Trophoblast cell (in vitro differentiated cells and primary cell): Measurements from ENCODE around the gene VPS13C.

ENCODE experiments used
- DNase-seq, 2 donors: peaks; one replicate each; pipeline ENCODE4 v3.0.0-alpha.2; 2016
- H2AFZ ChIP-seq: 2 replicates; pipeline ENCODE4 v1.6.1; 2013; ENCODE audit warnings: low read length, moderate library complexity, mild to moderate bottlenecking; ENCODE audit not compliant: insufficient read depth, poor library complexity
- H2AK5ac ChIP-seq: 2 replicates; pipeline ENCODE4 v1.6.1; 2013; ENCODE audit warnings: mild to moderate bottlenecking, low read length
- H2BK120ac ChIP-seq: 2 replicates; pipeline ENCODE4 v1.6.1; 2013; ENCODE audit warnings: low read length, mild to moderate bottlenecking, moderate library complexity; ENCODE audit not compliant: insufficient read depth, poor library complexity
- H2BK12ac ChIP-seq: 2 replicates; pipeline ENCODE4 v1.6.1; 2013; ENCODE audit warnings: mild to moderate bottlenecking, low read length, moderate library complexity
- H2BK5ac ChIP-seq: 2 replicates; pipeline ENCODE4 v1.6.1; 2013; ENCODE audit warnings: low read length, low read depth, moderate library complexity, mild to moderate bottlenecking; ENCODE audit not compliant: poor library complexity
- H3K14ac ChIP-seq: 2 replicates; pipeline ENCODE4 v1.6.1; 2013; ENCODE audit warnings: mild to moderate bottlenecking, low read length
- H3K18ac ChIP-seq: 2 replicates; pipeline ENCODE4 v1.6.1; 2013; ENCODE audit warnings: mild to moderate bottlenecking, low read length
- H3K23ac ChIP-seq: 2 replicates; pipeline ENCODE4 v1.6.1; 2013; ENCODE audit warnings: low read length
- H3K27ac ChIP-seq: 2 replicates; pipeline ENCODE4 v1.5.1; 2013; ENCODE audit warnings: low read depth, mild to moderate bottlenecking, inconsistent platforms, low read length, moderate library complexity
- H3K27me3 ChIP-seq: 2 replicates; pipeline ENCODE4 v1.6.1; 2013; ENCODE audit warnings: inconsistent platforms, mild to moderate bottlenecking, low read length, moderate library complexity; ENCODE audit not compliant: insufficient read depth
- H3K36me3 ChIP-seq, 2 experiments: 1 replicate in 1 of 2; 2 replicates in 1 of 2; pipeline ENCODE4 v1.6.1; 2013; ENCODE audit warnings: low read length in 2 of 2, mild to moderate bottlenecking in 2 of 2, moderate library complexity in 1 of 2; ENCODE audit not compliant: insufficient read depth in 2 of 2, control insufficient read depth in 1 of 2
- H3K4ac ChIP-seq: 2 replicates; pipeline ENCODE4 v1.6.1; 2013; ENCODE audit warnings: low read depth, mild to moderate bottlenecking, low read length, moderate library complexity
- H3K4me1 ChIP-seq, 2 experiments: 1 replicate in 1 of 2; 2 replicates in 1 of 2; pipeline ENCODE4 v1.6.1; 2013; ENCODE audit warnings: low read length in 2 of 2, mild to moderate bottlenecking in 2 of 2, moderate library complexity in 1 of 2; ENCODE audit not compliant: insufficient read depth in 2 of 2, control insufficient read depth in 1 of 2
- H3K4me2 ChIP-seq: 2 replicates; pipeline ENCODE4 v1.6.1; 2013; ENCODE audit warnings: inconsistent platforms, mild to moderate bottlenecking, low read length, moderate library complexity
- H3K4me3 ChIP-seq: 2 replicates; pipeline ENCODE4 v1.5.1; 2013; ENCODE audit warnings: mild to moderate bottlenecking, low read depth, low read length, inconsistent platforms
- H3K79me1 ChIP-seq: one replicate; pipeline ENCODE4 v1.6.1; 2013; ENCODE audit warnings: low read length
- H3K79me2 ChIP-seq: 2 replicates; pipeline ENCODE4 v1.6.1; 2013; ENCODE audit warnings: low read length, mild to moderate bottlenecking; ENCODE audit not compliant: control insufficient read depth, insufficient read depth, poor library complexity
- H3K9ac ChIP-seq: 2 replicates; pipeline ENCODE4 v1.6.1; 2013; ENCODE audit warnings: mild to moderate bottlenecking, low read length
- H3K9me3 ChIP-seq: 2 replicates; pipeline ENCODE4 v1.6.1; 2013; ENCODE audit warnings: low read depth, mild to moderate bottlenecking, control low read depth, inconsistent platforms, low read length; ENCODE audit not compliant: insufficient read depth
- H4K12ac ChIP-seq: 2 replicates; pipeline ENCODE4 v1.6.1; 2013; ENCODE audit warnings: low read depth, mild to moderate bottlenecking, low read length, moderate library complexity
- H4K8ac ChIP-seq: 2 replicates; pipeline ENCODE4 v1.6.1; 2013; ENCODE audit warnings: low read depth, mild to moderate bottlenecking, low read length, moderate library complexity
- H4K91ac ChIP-seq: one replicate; pipeline ENCODE4 v1.6.1; 2013; ENCODE audit warnings: low read depth, mild to moderate bottlenecking, low read length, moderate library complexity
- WGBS: extraction: QIAGEN DNeasy Blood & Tissue Kit; methylation state at CpG from one replicate; pipeline ENCODE4 v1.1.7; 2013; ENCODE audit warnings: missing lambda C conversion rate; ENCODE audit not compliant: insufficient read length, insufficient coverage; ENCODE audit errors: extremely low coverage; 5-methylcytosine and 5-hydroxymethylcytosine counted together

Gene VPS13C

DNA sequence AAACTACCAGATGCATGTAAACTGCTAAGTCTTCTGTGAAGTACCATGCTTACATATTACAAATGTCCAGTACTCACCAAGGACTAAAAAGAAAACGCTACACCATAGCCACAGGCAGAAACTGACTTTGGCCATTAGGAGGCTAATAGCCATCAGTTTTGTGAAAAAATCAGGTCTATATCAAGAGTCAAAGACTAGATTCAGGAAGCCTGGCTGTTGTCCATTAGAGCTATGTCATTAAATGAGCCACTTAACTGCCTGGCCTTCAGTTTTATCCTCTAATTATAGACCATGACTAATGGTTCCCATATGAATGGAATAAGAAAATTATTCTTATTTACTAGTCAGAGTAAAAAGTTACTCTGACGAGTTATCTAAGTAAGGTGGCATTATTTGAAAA is 144.1 kb downstream of the VPS13C start:
- Histone ChIP-seq H3K14ac (no peak overlapping the region), H3K79me2 (no peaks in the 10 kb centered on the region), H4K8ac (no peak overlapping the region)

DNA sequence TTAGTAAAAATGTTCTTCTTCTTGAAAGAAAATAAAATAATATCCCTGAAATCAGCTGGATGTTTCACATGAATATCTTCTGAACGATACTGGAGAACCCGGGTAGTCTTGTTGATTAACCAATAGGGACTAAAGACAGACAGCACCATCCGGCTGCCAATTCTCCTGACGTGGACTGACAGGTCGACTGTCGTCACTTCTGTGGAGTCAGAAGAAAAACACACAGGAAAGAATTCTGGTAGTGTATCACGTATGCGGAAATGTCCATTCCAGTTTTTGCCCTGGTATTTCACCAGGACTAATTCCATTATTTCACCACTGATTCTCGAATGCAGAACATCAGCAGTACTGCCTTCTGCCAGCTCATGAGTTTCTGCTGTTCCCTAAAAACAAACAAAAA is 144.6 kb downstream of the VPS13C start:
- H3K14ac ChIP-seq = no peak overlapping the region
- no peak overlapping the region for H4K12ac ChIP-seq
- no peak overlapping the region for H3K4me3 ChIP-seq
- no peaks in the 10 kb centered on the region for H3K4me1 ChIP-seq
- no peaks in the 10 kb centered on the region for H3K79me1 ChIP-seq
- H2BK5ac ChIP-seq = no peak overlapping the region
- no peak overlapping the region for H3K9ac ChIP-seq
- H3K4me2 ChIP-seq = no peak overlapping the region
- no peak overlapping the region for H2BK120ac ChIP-seq
- DNase-seq = no peak
- H4K91ac ChIP-seq = no peak overlapping the region
- no peak overlapping the region for H3K4ac ChIP-seq
- no peaks in the 10 kb centered on the region for H3K9me3 ChIP-seq
- peaks cover 2 to 3% of the 10 kb centered on the region in 2 experiments for H3K36me3 ChIP-seq
- no peaks in the 10 kb centered on the region for H3K79me2 ChIP-seq
- no peak overlapping the region for H2AFZ ChIP-seq
- no peak overlapping the region for H2BK12ac ChIP-seq
- H3K18ac ChIP-seq = no peak overlapping the region
- no peak overlapping the region for H2AK5ac ChIP-seq
- H4K8ac ChIP-seq = no peak overlapping the region
- no peak overlapping the region for H3K27ac ChIP-seq
- no peaks in the 10 kb centered on the region for H3K27me3 ChIP-seq
- WGBS = no CpG with 5 or more reads among the region's 9 CpGs
- no peak overlapping the region for H3K23ac ChIP-seq

More for the DNA sequence above, 144.1 kb downstream of the VPS13C start:
- Histone ChIP-seq H3K4me2 (no peak overlapping the region), H3K4me1 (no peaks in the 10 kb centered on the region), H2BK5ac (no peak overlapping the region), H3K27ac (no peak overlapping the region), H3K4ac (no peak overlapping the region), H2BK12ac (no peak overlapping the region), H3K9ac (no peak overlapping the region), H2AK5ac (no peak overlapping the region), H4K91ac (no peak overlapping the region), H2BK120ac (no peak overlapping the region), H3K27me3 (no peaks in the 10 kb centered on the region), H2AFZ (no peak overlapping the region), H4K12ac (no peak overlapping the region), H3K23ac (no peak overlapping the region), H3K36me3 (peaks cover 2 to 3% of the 10 kb centered on the region in 2 experiments), H3K4me3 (no peak overlapping the region), H3K79me1 (no peaks in the 10 kb centered on the region), H3K18ac (no peak overlapping the region), H3K9me3 (no peaks in the 10 kb centered on the region)
- no CpG with 5 or more reads among the region's 2 CpGs for WGBS
- DNase-seq = no peak

- no peaks in the 10 kb centered on the region for H3K4me1 ChIP-seq
- no peak overlapping the region for H2BK120ac ChIP-seq
- no peak overlapping the region for H3K4ac ChIP-seq
- no peaks in the 10 kb centered on the region for H3K79me1 ChIP-seq
- no peak overlapping the region for H3K14ac ChIP-seq
- no peak overlapping the region for H3K18ac ChIP-seq
- no peak overlapping the region for H3K4me2 ChIP-seq
- H3K36me3 ChIP-seq = peaks cover 3% of the 10 kb centered on the region in 2 experiments
- H4K8ac ChIP-seq = no peak overlapping the region
- no peak overlapping the region for H2BK5ac ChIP-seq
- no peaks in the 10 kb centered on the region for H3K9me3 ChIP-seq
- no peak for DNase-seq
- no peak overlapping the region for H2AK5ac ChIP-seq
- no peaks in the 10 kb centered on the region for H3K79me2 ChIP-seq
- no peak overlapping the region for H3K9ac ChIP-seq
- H3K27ac ChIP-seq = no peak overlapping the region
- no peak overlapping the region for H4K12ac ChIP-seq
- H3K23ac ChIP-seq = no peak overlapping the region
- no peak overlapping the region for H2BK12ac ChIP-seq
- H2AFZ ChIP-seq = no peak overlapping the region
- no peak overlapping the region for H4K91ac ChIP-seq
- no peak overlapping the region for H3K4me3 ChIP-seq
- H3K27me3 ChIP-seq = no peaks in the 10 kb centered on the region
Observed at GRCh38 chr15:61910839-61911369, 149.3 kb downstream of the VPS13C start.

DNA sequence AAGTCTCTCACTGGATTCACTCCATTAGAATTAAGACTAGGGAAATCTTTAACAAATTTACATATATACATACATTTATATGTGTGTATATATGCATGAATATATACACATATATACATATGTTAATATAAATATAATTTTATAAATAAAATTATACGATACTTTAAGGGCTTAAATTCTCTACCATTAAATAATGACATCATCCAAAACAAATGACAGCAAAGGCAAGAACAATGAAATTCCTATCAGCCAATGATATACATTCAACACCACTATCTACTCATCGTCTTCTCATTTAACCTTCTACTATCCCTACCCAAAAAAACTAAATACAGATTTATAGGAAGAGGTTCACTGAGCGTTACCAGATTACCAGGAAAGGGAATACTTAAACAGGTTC is 152.0 kb downstream of the VPS13C start:
- Histone ChIP-seq H4K91ac (no peak overlapping the region), H4K8ac (no peak overlapping the region), H3K79me1 (no peaks in the 10 kb centered on the region), H3K27ac (no peak overlapping the region), H3K36me3 (peaks cover 0 to 2% of the 10 kb centered on the region in 2 experiments), H3K27me3 (no peaks in the 10 kb centered on the region), H3K4me3 (no peak overlapping the region), H3K9ac (no peak overlapping the region), H2AFZ (no peak overlapping the region), H2BK120ac (no peak overlapping the region), H3K4ac (no peak overlapping the region), H3K14ac (no peak overlapping the region), H2BK5ac (no peak overlapping the region), H3K4me1 (no peaks in the 10 kb centered on the region), H2BK12ac (no peak overlapping the region), H2AK5ac (no peak overlapping the region), H3K23ac (no peak overlapping the region), H4K12ac (no peak overlapping the region), H3K4me2 (no peak overlapping the region), H3K18ac (no peak overlapping the region), H3K9me3 (no peaks in the 10 kb centered on the region), H3K79me2 (no peaks in the 10 kb centered on the region)
- WGBS = 100% methylated on average over 1 of the region's 3 CpGs
- DNase-seq = no peak
